ENCODE data around the gene SPPL3.

DNA sequence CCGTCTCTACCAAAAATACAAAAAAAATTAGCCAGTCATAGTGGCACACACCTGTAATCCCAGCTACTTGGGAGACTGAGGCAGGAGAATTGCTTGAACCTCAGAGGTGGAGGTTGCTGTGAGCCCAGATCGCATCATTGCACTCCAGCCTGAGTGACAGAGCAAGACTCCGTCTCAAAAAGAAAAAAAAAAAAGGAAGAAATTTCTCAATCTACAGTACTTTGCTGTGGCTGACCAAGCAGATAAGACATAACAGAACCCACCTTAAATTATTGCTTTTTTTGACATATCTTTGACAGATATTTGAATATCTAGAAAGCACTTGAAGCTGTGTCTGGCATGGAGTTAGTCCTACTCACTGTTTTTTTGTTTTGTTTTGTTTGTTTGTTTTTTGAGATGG, 39.3 kb upstream of the SPPL3 start:
- TF ChIP-seq SP1 (CRISPR knock-in tag; conservative IDR thresholded peaks at IDR 0.05) = no peak
- TF ChIP-seq, protein P1, sequence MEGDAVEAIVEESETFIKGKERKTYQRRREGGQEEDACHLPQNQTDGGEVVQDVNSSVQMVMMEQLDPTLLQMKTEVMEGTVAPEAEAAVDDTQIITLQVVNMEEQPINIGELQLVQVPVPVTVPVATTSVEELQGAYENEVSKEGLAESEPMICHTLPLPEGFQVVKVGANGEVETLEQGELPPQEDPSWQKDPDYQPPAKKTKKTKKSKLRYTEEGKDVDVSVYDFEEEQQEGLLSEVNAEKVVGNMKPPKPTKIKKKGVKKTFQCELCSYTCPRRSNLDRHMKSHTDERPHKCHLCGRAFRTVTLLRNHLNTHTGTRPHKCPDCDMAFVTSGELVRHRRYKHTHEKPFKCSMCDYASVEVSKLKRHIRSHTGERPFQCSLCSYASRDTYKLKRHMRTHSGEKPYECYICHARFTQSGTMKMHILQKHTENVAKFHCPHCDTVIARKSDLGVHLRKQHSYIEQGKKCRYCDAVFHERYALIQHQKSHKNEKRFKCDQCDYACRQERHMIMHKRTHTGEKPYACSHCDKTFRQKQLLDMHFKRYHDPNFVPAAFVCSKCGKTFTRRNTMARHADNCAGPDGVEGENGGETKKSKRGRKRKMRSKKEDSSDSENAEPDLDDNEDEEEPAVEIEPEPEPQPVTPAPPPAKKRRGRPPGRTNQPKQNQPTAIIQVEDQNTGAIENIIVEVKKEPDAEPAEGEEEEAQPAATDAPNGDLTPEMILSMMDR (IDR thresholded peaks at IDR 0.05) = no peak
- TF ChIP-seq, protein P2, sequence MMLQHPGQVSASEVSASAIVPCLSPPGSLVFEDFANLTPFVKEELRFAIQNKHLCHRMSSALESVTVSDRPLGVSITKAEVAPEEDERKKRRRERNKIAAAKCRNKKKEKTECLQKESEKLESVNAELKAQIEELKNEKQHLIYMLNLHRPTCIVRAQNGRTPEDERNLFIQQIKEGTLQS (CRISPR knock-in tag; conservative IDR thresholded peaks at IDR 0.05) = no peak
- no peak for TF ChIP-seq ZNF121 (CRISPR knock-in tag; IDR thresholded peaks at IDR 0.05)
- no peak for TF ChIP-seq FOXP1 (CRISPR knock-in tag; IDR thresholded peaks at IDR 0.05; ENCODE audit: borderline replicate concordance)
- TF ChIP-seq TCF7 (CRISPR knock-in tag; IDR thresholded peaks at IDR 0.05; ENCODE audit: low read depth) = no peak
- TF ChIP-seq NR3C1 (CRISPR knock-in tag; conservative IDR thresholded peaks at IDR 0.05; ENCODE audit: low read depth) = no peak
- TF ChIP-seq, protein P3, sequence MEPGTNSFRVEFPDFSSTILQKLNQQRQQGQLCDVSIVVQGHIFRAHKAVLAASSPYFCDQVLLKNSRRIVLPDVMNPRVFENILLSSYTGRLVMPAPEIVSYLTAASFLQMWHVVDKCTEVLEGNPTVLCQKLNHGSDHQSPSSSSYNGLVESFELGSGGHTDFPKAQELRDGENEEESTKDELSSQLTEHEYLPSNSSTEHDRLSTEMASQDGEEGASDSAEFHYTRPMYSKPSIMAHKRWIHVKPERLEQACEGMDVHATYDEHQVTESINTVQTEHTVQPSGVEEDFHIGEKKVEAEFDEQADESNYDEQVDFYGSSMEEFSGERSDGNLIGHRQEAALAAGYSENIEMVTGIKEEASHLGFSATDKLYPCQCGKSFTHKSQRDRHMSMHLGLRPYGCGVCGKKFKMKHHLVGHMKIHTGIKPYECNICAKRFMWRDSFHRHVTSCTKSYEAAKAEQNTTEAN (CRISPR knock-in tag; IDR thresholded peaks at IDR 0.05) = no peak
- TF ChIP-seq, protein P4, sequence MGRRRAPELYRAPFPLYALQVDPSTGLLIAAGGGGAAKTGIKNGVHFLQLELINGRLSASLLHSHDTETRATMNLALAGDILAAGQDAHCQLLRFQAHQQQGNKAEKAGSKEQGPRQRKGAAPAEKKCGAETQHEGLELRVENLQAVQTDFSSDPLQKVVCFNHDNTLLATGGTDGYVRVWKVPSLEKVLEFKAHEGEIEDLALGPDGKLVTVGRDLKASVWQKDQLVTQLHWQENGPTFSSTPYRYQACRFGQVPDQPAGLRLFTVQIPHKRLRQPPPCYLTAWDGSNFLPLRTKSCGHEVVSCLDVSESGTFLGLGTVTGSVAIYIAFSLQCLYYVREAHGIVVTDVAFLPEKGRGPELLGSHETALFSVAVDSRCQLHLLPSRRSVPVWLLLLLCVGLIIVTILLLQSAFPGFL (CRISPR knock-in tag; IDR thresholded peaks at IDR 0.05; ENCODE audit: borderline replicate concordance) = no peak
- TF ChIP-seq IRF2 (CRISPR knock-in tag; IDR thresholded peaks at IDR 0.05; ENCODE audit: borderline replicate concordance, low read depth) = no peak
- TF ChIP-seq, protein P5, sequence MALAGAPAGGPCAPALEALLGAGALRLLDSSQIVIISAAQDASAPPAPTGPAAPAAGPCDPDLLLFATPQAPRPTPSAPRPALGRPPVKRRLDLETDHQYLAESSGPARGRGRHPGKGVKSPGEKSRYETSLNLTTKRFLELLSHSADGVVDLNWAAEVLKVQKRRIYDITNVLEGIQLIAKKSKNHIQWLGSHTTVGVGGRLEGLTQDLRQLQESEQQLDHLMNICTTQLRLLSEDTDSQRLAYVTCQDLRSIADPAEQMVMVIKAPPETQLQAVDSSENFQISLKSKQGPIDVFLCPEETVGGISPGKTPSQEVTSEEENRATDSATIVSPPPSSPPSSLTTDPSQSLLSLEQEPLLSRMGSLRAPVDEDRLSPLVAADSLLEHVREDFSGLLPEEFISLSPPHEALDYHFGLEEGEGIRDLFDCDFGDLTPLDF (CRISPR knock-in tag; IDR thresholded peaks at IDR 0.05) = no peak
- TF ChIP-seq OVOL2 (CRISPR knock-in tag; IDR thresholded peaks at IDR 0.05; ENCODE audit: borderline replicate concordance) = no peak
- TF ChIP-seq EMX1 (CRISPR knock-in tag; IDR thresholded peaks at IDR 0.05) = no peak
